HepG2 (cell line): Measurements from ENCODE around the gene RNH1. TPM values are rescaled to one million over a fixed set of nuclear protein-coding genes. Genes with fewer than 3 reads are reported as not detected.

Source experiments
- CEBPG ChIP-seq: IDR thresholded peaks from 2 replicates; pipeline ENCODE4 v1.6.1; 2016
- CHD2 ChIP-seq: IDR thresholded peaks from 2 replicates; pipeline ENCODE4 v1.6.1; 2011; ENCODE audit warnings: low read depth, low read length, improper control_type of control experiment
- ELF3 ChIP-seq: IDR thresholded peaks from 2 replicates; pipeline ENCODE4 v1.6.1; 2016; ENCODE audit warnings: missing genetic modification reagents, missing compliant biosample characterization
- GABPA ChIP-seq, 2 experiments: IDR thresholded peaks; 2 replicates each; pipeline ENCODE4 v1.6.1; 2011 to 2016; ENCODE audit warnings: low read depth in 2 of 2, low read length in 1 of 2, missing biosample characterization in 1 of 2, missing genetic modification characterization in 1 of 2
- GTF3A ChIP-seq: sonication (generic); formaldehyde crosslinking; conservative IDR thresholded peaks from 2 replicates; pipeline ENCODE4 v1.4.0; 2020; ENCODE audit warnings: mild to moderate bottlenecking, missing genetic modification reagents
- HNF4A ChIP-seq: sonication (generic); formaldehyde crosslinking; IDR thresholded peaks from 2 replicates; pipeline ENCODE4 v1.4.0; 2020; ENCODE audit warnings: missing genetic modification reagents
- MYNN ChIP-seq: sonication (generic); formaldehyde crosslinking; IDR thresholded peaks from 2 replicates; pipeline ENCODE4 v1.4.0; 2020; ENCODE audit warnings: mild to moderate bottlenecking, low read depth, missing genetic modification reagents
- NFKBIZ ChIP-seq: IDR thresholded peaks from 2 replicates; pipeline ENCODE4 v1.6.1; 2018; ENCODE audit warnings: missing genetic modification reagents, missing compliant biosample characterization
- PITX1 ChIP-seq: sonication (generic); formaldehyde crosslinking; IDR thresholded peaks from 2 replicates; pipeline ENCODE4 v1.5.1; 2020; ENCODE audit warnings: mild to moderate bottlenecking, missing genetic modification reagents
- RBM39 ChIP-seq: fragments of 200-400 bp; formaldehyde crosslinking; IDR thresholded peaks from one replicate; pipeline ENCODE4 v1.6.1; 2018; ENCODE audit warnings: antibody characterized with exemption, mild to moderate bottlenecking, low read depth, low read length; ENCODE audit not compliant: poor library complexity, severe bottlenecking
- TFDP2 ChIP-seq: sonication (generic); formaldehyde crosslinking; IDR thresholded peaks from 2 replicates; pipeline ENCODE4 v1.4.0; 2020; ENCODE audit warnings: missing genetic modification reagents
- ZBED4 ChIP-seq: sonication (generic); formaldehyde crosslinking; IDR thresholded peaks from 2 replicates; pipeline ENCODE4 v1.4.0; 2020; ENCODE audit warnings: missing genetic modification reagents, borderline replicate concordance
- ZBTB8A ChIP-seq: sonication (generic); formaldehyde crosslinking; IDR thresholded peaks from 2 replicates; pipeline ENCODE4 v1.4.0; 2020; ENCODE audit warnings: mild to moderate bottlenecking, low read depth, missing genetic modification reagents, borderline replicate concordance
- ZFX ChIP-seq: sonication (generic); formaldehyde crosslinking; IDR thresholded peaks from 2 replicates; pipeline ENCODE4 v1.4.0; 2020; ENCODE audit warnings: mild to moderate bottlenecking, low read depth, missing genetic modification reagents, moderate library complexity
- ZNF205 ChIP-seq: IDR thresholded peaks from 2 replicates; pipeline ENCODE4 v1.6.1; 2018; ENCODE audit warnings: missing biosample characterization, missing genetic modification reagents
- ZNF3 ChIP-seq: IDR thresholded peaks from 2 replicates; pipeline ENCODE4 v1.7.0; 2017; ENCODE audit warnings: inconsistent platforms
- ZNF337 ChIP-seq: sonication (generic); formaldehyde crosslinking; IDR thresholded peaks from 2 replicates; pipeline ENCODE4 v1.5.1; 2020; ENCODE audit warnings: missing genetic modification reagents, low read depth, mild to moderate bottlenecking, borderline replicate concordance
- ZNF510 ChIP-seq: sonication (generic); formaldehyde crosslinking; IDR thresholded peaks from 2 replicates; pipeline ENCODE4 v1.4.0; 2020; ENCODE audit warnings: low read depth, mild to moderate bottlenecking, missing genetic modification reagents
- ZNF552 ChIP-seq: sonication (generic); formaldehyde crosslinking; IDR thresholded peaks from 2 replicates; pipeline ENCODE4 v1.9.0; 2022; ENCODE audit warnings: missing genetic modification reagents, mild to moderate bottlenecking, borderline replicate concordance
- ZNF607 ChIP-seq: sonication (generic); formaldehyde crosslinking; IDR thresholded peaks from 2 replicates; pipeline ENCODE4 v1.5.1; 2020; ENCODE audit warnings: missing genetic modification reagents, mild to moderate bottlenecking, borderline replicate concordance
- ZNF709 ChIP-seq: sonication (generic); formaldehyde crosslinking; IDR thresholded peaks from 2 replicates; pipeline ENCODE4 v1.5.0; 2020; ENCODE audit warnings: mild to moderate bottlenecking, missing genetic modification reagents
- ZSCAN20 ChIP-seq: sonication (generic); formaldehyde crosslinking; IDR thresholded peaks from 2 replicates; pipeline ENCODE4 v1.4.0; 2020; ENCODE audit warnings: missing genetic modification reagents, mild to moderate bottlenecking, borderline replicate concordance
- ZSCAN9 ChIP-seq: IDR thresholded peaks from 2 replicates; pipeline ENCODE4 v1.6.1; 2016; ENCODE audit warnings: borderline replicate concordance
- polyA plus RNA-seq, 8 experiments: library from polyadenylated mRNA; depleted of rRNA in 3 of 8; stranded (reverse) in 7 of 8; unstranded in 1 of 8; fragments of >200 nt; fragmentation: Illumina TruSeq in 4 of 8; extraction: Trizol in 4 of 8; gene quantifications; 2 replicates each; pipeline versions ENCODE4 v1.2.1 to v1.2.3, GENCODE V29; 2011 to 2016; ENCODE audit warnings: low read depth in 4 of 8, missing spikeins in 1 of 8, mixed read lengths in 1 of 8; ENCODE audit not compliant: insufficient read depth in 1 of 8
- total RNA-seq, 5 experiments: library from RNA; depleted of rRNA; stranded (reverse); fragments of >200 nt; fragmentation: Illumina TruSeq; extraction: Trizol; gene quantifications; 2 replicates each; pipeline ENCODE4 v1.2.3, GENCODE V29; 2016; ENCODE audit warnings: low read depth in 1 of 5
- TF ChIP-seq, protein P1 (sequence below): sonication (generic); formaldehyde crosslinking; IDR thresholded peaks from 2 replicates; pipeline ENCODE4 v1.4.0; 2020; ENCODE audit warnings: missing genetic modification reagents

RNH1 gene
- total and polyA plus RNA-seq, 2 of the 13 experiments (the other 11 are each of a cell fraction or from before 2014, with no cell fraction given), result 36.0 to 74.1 TPM

GRCh38 chr11:447923-448731, 58.9 kb downstream of the RNH1 start (continued):
- no peak for TF ChIP-seq ZNF552 (CRISPR knock-in tag)
- peak; percentile 20 for TF ChIP-seq RBM39
- no peak for TF ChIP-seq MYNN (CRISPR knock-in tag)
- TF ChIP-seq ZFX (CRISPR knock-in tag), result peak; percentile 92
- 0 out of 2 replicates have a peak, but pooled peaks have one; percentile 32 for TF ChIP-seq ZSCAN9 (CRISPR knock-in tag)
- no peak for TF ChIP-seq ZNF510 (CRISPR knock-in tag)
- TF ChIP-seq ELF3 (CRISPR knock-in tag), result peak; percentile 63; the same call in 1 of the 2 replicates
- TF ChIP-seq GABPA (IDR thresholded peaks at IDR 0.05; ENCODE audit: low read depth, low read length), result no peak
- peak; percentile 73 for TF ChIP-seq GABPA (CRISPR knock-in tag; IDR thresholded peaks at IDR 0.05; ENCODE audit: low read depth)
- peak; percentile 72; the same call in 1 of the 2 replicates for TF ChIP-seq ZNF337 (CRISPR knock-in tag)
- no peak for TF ChIP-seq ZBED4 (CRISPR knock-in tag)
- no peak; the same call in 1 of the 2 replicates for TF ChIP-seq CEBPG
- TF ChIP-seq ZBTB8A (CRISPR knock-in tag), result no peak
- TF ChIP-seq ZNF3 (CRISPR knock-in tag), result no peak
- peak; percentile 71; the same call in 1 of the 2 replicates for TF ChIP-seq TFDP2 (CRISPR knock-in tag)
- no peak for TF ChIP-seq NFKBIZ (CRISPR knock-in tag)
- TF ChIP-seq HNF4A (CRISPR knock-in tag), result 0 out of 2 replicates have a peak, but pooled peaks have one; percentile 19
- TF ChIP-seq PITX1 (CRISPR knock-in tag), result peak; percentile 22; the same call in 1 of the 2 replicates
- peak; percentile 78; the same call in 1 of the 2 replicates for TF ChIP-seq ZNF709 (CRISPR knock-in tag)
- TF ChIP-seq, protein P1, sequence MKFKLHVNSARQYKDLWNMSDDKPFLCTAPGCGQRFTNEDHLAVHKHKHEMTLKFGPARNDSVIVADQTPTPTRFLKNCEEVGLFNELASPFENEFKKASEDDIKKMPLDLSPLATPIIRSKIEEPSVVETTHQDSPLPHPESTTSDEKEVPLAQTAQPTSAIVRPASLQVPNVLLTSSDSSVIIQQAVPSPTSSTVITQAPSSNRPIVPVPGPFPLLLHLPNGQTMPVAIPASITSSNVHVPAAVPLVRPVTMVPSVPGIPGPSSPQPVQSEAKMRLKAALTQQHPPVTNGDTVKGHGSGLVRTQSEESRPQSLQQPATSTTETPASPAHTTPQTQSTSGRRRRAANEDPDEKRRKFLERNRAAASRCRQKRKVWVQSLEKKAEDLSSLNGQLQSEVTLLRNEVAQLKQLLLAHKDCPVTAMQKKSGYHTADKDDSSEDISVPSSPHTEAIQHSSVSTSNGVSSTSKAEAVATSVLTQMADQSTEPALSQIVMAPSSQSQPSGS (CRISPR knock-in tag), result peak; percentile 73; the same call in 1 of the 2 replicates
- TF ChIP-seq ZNF607 (CRISPR knock-in tag), result peak; percentile 60; the same call in 1 of the 2 replicates
- peak; percentile 84; the same call in 1 of the 2 replicates for TF ChIP-seq ZNF205 (CRISPR knock-in tag)
- no peak for TF ChIP-seq CHD2
- TF ChIP-seq ZSCAN20 (CRISPR knock-in tag), result no peak
- no peak for TF ChIP-seq GTF3A
